Tibial artery (tissue), 4 donors: Measurements from ENCODE around the gene CFAP58.

Experiments
- DNase-seq, 2 donors: peaks; one replicate each; pipeline ENCODE4 v3.0.0-alpha.2; 2019
- H3K27ac ChIP-seq, 2 donors: fragments of 200-600 bp; sonication (generic) in 1 of 2; 1 replicate in 1 of 2; 2 replicates in 1 of 2; pipeline ENCODE4 v1.5.1; 2018 to 2019; ENCODE audit warnings: mild to moderate bottlenecking in 1 of 2
- H3K27me3 ChIP-seq, 2 donors: fragments of 200-600 bp; sonication (generic) in 1 of 2; one replicate each; pipeline versions ENCODE4 v1.5.1 to v1.6.0; 2016 to 2019
- H3K36me3 ChIP-seq, 3 donors: fragments of 200-600 bp; sonication (generic) in 2 of 3; one replicate each; pipeline ENCODE4 v1.5.1; 2016 to 2019; ENCODE audit warnings: mild to moderate bottlenecking in 2 of 3
- H3K4me1 ChIP-seq, 4 donors: fragments of 200-600 bp; sonication (generic) in 2 of 4; 1 replicate in 3 of 4; 2 replicates in 1 of 4; pipeline ENCODE4 v1.5.1; 2016 to 2019
- H3K4me3 ChIP-seq, 2 donors: fragments of 200-600 bp; sonication (generic) in 1 of 2; 1 replicate in 1 of 2; 2 replicates in 1 of 2; pipeline ENCODE4 v1.5.1; 2018 to 2019; ENCODE audit warnings: mild to moderate bottlenecking in 2 of 2
- H3K9me3 ChIP-seq, 3 donors: fragments of 200-600 bp; sonication (generic) in 1 of 3; one replicate each; pipeline ENCODE4 v1.5.1; 2016 to 2019
- intact Hi-C: fragments of 100-400 bp; cut with DNase I; formaldehyde crosslinking; loops from one replicate; pipeline ENCODE4 v1.15.0; 2023; ENCODE audit warnings: low total_unique reads
- TF ChIP-seq, protein P1 (sequence below), 2 experiments: fragments of 200-600 bp in 1 of 2; fragments of 450-650 bp in 1 of 2; IDR thresholded peaks; one replicate each; pipeline ENCODE4 v1.5.1; 2017 to 2019; ENCODE audit warnings: antibody characterized with exemption in 2 of 2, mild to moderate bottlenecking in 1 of 2, moderate library complexity in 1 of 2

CFAP58 gene

DNA sequence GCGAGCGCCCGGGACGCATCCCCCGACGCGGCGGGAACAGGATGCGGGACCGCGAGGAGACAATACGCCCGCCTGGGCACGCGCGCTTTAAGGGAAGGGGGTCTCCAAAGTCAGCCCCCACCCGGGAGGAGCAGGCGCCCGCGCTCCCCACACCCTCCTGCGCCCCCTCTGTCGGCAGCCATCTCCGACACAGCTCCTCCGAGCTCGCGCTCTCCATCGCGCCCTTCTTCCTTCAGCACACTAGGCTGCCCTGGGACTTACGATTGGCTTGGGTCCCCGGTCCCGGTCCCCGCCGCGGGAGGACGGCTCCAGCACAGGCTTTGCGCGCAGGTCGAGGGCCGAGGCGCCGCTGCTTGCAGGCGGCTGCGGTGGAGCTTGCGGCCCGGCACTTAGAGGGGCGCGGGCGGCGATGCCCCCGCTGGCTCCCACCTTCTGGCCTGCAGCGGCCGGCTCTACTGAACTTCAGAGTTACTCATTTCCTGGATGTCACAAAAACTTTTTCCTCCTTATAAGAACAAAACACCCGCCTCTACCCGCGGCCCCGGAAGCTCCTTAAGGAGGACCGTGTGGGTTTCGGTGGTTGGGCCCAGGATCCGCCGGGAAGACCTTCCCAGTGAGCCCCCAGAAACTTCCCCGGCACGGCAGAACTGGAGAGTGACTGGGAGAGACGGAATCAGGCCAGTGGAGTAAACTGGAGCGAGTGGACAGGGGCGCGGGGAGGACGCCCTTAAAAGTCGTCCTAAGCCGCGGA lies 15.5 kb upstream of the CFAP58 start, which contains the start of gene ITPRIP:
ITPRIP (minus strand) TSS at position 481 of the 751 bp plus-strand sequence. CDS start 22,414 bp downstream, outside the sequence.
- peak; percentile 88 to 90 for DNase-seq
- intact Hi-C loops = loop anchor here (2.0 kb wide), 1 partner anchor 37 kb away; no protein-coding TSS in a partner anchor
- Histone ChIP-seq H3K4me3 (peak within 1 kb of the TSS; percentile 63 to 86), H3K36me3 (no peaks in the 10 kb centered on the region), H3K4me1 (peaks cover 0 to 52% (median 41%) of the 10 kb centered on the region in 4 donors), H3K27me3 (no peaks in the 10 kb centered on the region), H3K9me3 (no peaks in the 10 kb centered on the region), H3K27ac (peak within 1 kb of the TSS; percentile 92 to 98)
- TF ChIP-seq, protein P1, sequence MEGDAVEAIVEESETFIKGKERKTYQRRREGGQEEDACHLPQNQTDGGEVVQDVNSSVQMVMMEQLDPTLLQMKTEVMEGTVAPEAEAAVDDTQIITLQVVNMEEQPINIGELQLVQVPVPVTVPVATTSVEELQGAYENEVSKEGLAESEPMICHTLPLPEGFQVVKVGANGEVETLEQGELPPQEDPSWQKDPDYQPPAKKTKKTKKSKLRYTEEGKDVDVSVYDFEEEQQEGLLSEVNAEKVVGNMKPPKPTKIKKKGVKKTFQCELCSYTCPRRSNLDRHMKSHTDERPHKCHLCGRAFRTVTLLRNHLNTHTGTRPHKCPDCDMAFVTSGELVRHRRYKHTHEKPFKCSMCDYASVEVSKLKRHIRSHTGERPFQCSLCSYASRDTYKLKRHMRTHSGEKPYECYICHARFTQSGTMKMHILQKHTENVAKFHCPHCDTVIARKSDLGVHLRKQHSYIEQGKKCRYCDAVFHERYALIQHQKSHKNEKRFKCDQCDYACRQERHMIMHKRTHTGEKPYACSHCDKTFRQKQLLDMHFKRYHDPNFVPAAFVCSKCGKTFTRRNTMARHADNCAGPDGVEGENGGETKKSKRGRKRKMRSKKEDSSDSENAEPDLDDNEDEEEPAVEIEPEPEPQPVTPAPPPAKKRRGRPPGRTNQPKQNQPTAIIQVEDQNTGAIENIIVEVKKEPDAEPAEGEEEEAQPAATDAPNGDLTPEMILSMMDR (IDR thresholded peaks at IDR 0.05) = no peak

DNA sequence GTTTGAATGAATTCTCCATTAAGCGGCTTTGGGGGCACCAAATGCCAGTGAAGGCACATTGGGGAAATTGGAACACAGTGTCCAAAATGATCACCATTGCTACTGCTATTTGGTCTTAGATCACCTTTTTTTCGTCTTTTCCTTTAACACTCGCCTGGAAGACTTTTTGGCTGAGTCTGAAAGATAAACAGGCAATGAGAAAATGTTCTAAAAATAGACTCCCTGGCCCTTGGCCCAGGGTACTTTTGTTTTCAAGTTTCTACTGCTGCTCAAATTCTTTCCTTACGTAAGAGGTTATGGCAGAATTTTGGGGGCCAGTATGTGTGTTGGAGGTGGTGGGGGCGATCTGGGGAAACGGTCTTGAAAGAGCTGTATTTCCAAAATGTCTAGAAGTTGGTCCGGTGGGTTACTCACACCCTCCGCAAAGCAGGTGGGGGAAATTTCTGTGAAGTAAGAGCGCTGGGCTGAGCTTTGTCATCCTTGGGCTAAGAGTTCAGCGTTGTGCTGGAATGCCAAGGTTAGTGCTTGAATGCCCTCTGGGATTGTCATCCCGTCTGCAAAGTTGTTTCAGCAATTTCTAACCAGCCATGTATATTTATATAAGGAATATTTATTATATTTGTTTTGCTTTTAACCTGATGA lies 14.0 kb upstream of the CFAP58 start:
- peak overlapping the region; percentile 63 to 86 for H3K4me3 ChIP-seq
- TF ChIP-seq, protein P1 (IDR thresholded peaks at IDR 0.05) = no peak
- no peaks in the 10 kb centered on the region for H3K9me3 ChIP-seq
- H3K27ac ChIP-seq = peak overlapping the region; percentile 92 to 98
- peaks cover 0 to 42% (median 28%) of the 10 kb centered on the region in 4 donors for H3K4me1 ChIP-seq
- no peaks in the 10 kb centered on the region for H3K36me3 ChIP-seq
- DNase-seq = no peak
- H3K27me3 ChIP-seq = no peaks in the 10 kb centered on the region
- intact Hi-C loops = loop anchor here (2.0 kb wide), 1 partner anchor 39 kb away; no protein-coding TSS in a partner anchor

DNA sequence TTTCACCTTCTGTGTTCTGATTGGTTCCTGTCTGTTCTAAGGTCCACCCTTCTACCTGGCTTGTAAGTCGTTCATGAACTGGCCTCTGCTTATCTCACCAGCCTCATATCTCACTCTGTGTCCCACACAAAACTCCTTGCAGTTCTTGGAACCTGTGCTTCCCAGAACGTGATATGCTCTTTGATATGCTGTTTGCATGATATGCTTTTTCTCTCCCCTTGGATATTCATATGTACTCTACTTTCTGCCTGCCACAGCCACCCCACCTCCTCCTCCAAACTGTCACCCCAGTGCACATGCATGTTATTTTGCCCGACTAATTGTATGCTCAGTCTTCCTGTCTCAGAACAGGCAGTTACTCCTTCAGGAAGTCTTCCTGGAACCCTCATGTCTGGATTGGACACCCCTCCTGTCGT lies 13.5 kb upstream of the CFAP58 start:
- intact Hi-C loops = no loop called here
- Histone ChIP-seq H3K27me3 (no peaks in the 10 kb centered on the region), H3K36me3 (no peaks in the 10 kb centered on the region), H3K27ac (peak overlapping the region; percentile 92 to 98), H3K4me3 (peak overlapping the region; percentile 63 to 86), H3K4me1 (peaks cover 0 to 38% (median 23%) of the 10 kb centered on the region in 4 donors), H3K9me3 (no peaks in the 10 kb centered on the region)
- DNase-seq = no peak
- TF ChIP-seq, protein P1 (IDR thresholded peaks at IDR 0.05) = no peak

DNA sequence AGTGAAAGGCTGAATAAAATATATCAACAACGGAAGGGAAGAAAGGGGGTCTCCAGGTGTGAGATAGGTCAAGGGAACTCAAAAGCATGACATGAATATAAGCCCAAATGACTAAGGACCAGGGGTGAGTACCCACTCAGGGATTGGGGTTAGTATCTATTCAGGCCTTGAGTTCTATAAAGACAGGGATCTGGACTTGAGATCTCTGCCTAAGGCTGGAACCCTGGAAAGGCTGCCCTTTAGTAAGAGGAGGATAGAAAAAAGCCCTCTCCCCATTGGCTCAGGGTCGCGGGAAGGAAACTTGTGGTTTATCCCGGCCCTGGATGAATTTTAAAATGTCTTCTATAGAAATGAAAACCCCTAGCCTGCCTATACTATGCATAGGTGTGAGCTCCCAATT lies 13.0 kb upstream of the CFAP58 start:
- Histone ChIP-seq H3K36me3 (no peaks in the 10 kb centered on the region), H3K4me3 (no peak overlapping the region), H3K4me1 (peaks cover 0 to 32% (median 18%) of the 10 kb centered on the region in 4 donors), H3K9me3 (no peaks in the 10 kb centered on the region), H3K27me3 (no peaks in the 10 kb centered on the region), H3K27ac (peak overlapping the region; percentile 92 to 98)
- intact Hi-C loops = no loop called here
- DNase-seq = no peak
- TF ChIP-seq, protein P1 (IDR thresholded peaks at IDR 0.05) = no peak

DNA sequence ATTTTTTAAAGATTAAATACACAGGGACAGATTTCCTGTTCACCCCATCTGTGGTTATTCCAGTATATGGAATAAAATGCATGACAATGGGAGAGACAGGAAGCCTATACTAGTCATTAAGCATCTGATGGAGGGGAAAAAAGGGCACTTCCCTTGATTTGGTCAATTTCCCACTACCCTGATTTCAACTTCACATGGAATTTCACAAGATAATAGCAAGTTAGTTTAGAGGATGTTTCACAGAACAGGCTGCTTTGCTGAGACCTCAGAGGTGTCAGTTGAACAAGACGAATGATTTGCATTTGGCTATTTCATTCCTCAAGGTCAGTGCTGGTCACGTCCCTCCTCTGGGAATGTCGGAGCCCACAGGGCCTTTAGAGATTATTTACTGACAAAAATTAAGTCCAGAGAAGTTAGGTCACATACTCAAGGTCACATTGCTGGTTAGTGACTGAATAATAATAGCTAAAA lies 10.7 kb upstream of the CFAP58 start:
- no peaks in the 10 kb centered on the region for H3K9me3 ChIP-seq
- no peak overlapping the region for H3K4me3 ChIP-seq
- TF ChIP-seq, protein P1 (IDR thresholded peaks at IDR 0.05) = no peak
- no peaks in the 10 kb centered on the region for H3K36me3 ChIP-seq
- H3K4me1 ChIP-seq = peaks cover 0 to 23% (median 10%) of the 10 kb centered on the region in 4 donors
- H3K27me3 ChIP-seq = no peaks in the 10 kb centered on the region
- no peak for DNase-seq
- intact Hi-C loops = no loop called here
- no peak overlapping the region for H3K27ac ChIP-seq
